ENCODE results near the gene RFTN1.

Gene RFTN1

GRCh38 chr3:16406166-16406565 is 107.3 kb downstream of the RFTN1 start:
- no peak for DNase-seq (ENCODE audit: low spot score)

DNA sequence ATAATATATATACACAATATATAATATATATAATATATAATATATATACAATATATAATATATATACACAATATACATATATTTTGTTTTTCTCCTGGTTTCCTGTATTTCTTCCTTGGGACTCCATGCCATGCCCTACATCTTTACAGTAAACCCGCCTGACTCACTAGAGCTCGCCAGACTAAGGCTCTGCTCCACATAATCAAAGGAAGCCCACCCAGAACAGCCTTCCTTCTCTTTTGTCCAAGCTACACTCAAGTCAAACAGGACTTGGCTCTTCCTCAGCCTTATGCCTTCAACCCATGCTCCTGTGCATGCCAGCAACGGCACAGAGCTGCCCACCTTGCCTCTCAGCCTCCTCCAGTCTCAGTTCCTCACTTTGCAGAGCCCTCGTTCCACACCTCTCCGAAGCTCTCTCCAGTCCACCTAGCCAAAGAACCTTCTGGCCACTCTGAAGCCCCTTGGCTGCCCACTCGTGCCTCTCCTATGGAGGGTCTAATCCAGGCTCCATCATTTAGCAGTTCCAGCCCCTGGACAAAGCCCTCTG is 109.1 kb downstream of the RFTN1 start:
- DNase-seq (ENCODE audit: low spot score): no peak

DNA sequence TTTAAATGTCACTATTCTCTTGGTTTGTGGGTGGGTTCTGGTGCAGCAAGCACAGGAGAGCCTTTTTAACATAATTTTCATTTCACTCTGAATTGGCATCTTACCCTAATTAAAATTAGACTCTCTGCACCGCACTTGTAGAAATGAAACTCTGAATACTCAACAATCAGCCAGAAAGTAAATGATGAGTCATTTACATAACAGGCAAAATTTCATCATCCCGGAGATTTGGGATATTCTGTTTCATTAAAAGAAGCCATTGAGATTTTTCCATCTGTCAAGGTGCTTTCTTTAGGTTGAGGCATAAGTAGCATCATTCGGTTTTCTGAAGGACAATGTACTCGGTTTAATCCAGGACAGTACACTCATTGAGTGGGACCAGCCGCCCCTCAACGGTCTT is 111.0 kb downstream of the RFTN1 start:
- DNase-seq (ENCODE audit: low spot score): no peak

DNA sequence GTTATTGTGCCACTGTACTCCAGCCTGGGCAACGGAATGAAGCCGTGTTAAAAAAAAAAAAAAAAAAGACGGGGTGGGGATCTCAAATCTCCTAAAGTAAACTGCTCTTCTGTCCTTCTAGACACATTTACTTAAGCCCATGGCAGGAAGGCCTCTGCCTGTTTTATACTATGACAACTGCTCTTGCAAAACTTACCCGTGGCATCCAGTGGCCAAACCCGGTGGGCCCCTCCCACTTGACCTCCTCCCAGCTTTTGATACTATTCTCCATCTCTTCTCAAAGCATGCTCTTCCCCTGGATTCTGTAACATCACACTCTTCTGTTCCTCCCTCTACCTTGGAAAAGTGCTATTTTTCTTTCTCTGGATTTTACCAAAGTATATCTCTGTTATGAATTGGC is 112.2 kb downstream of the RFTN1 start:
- DNase-seq (ENCODE audit: low spot score): no peak

DNA sequence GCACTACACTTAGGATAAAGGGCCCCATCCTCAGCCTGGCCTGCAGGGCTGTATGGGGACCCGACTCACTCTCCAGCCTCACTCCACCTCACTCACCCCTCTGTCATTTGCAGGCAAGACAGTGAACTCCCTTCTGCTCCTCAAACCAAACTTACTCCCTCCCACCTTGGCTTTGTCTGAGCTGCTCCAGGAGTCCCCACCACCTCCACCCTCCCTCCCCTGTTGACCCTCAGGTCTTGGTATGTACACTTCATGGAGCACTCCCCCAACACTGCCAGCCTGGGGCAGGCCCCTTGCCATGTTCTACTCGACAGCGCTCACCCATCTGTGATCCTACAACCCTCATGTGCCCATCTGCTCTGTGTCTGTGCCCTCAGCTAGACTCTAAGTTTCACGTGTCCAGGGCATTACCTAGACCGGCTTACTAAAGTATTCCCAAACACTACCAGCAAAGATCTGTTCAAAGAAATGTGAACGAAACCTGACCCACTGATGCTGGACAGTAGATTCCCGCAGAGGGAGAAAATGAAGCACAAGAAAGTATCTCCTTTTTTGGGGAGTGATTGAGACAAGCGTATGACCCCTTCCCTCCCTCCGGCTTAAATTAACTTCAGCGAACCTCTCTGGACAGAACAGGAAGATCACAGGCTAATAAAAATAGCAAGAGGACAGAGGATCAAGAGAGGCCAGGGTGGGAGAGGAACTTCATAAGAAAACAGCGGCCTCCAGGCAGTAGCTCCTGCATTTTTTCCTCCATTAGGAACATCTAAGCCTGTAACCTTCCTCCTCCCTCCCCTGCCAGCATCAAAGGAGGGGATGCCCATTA is 113.2 kb downstream of the RFTN1 start:
- no peak for DNase-seq (ENCODE audit: low spot score)

- no peak for DNase-seq (ENCODE audit: low spot score)
Measured at GRCh38 chr3:16399473-16399872, 114.0 kb downstream of the RFTN1 start.

- no peak for DNase-seq (ENCODE audit: low spot score)
Measured at GRCh38 chr3:16398648-16399047, 114.9 kb downstream of the RFTN1 start.

GRCh38 chr3:16396202-16396601 is 117.3 kb downstream of the RFTN1 start:
- no peak for DNase-seq (ENCODE audit: low spot score)

GRCh38 chr3:16395212-16395611 is 118.3 kb downstream of the RFTN1 start:
- DNase-seq (ENCODE audit: low spot score): no peak

DNA sequence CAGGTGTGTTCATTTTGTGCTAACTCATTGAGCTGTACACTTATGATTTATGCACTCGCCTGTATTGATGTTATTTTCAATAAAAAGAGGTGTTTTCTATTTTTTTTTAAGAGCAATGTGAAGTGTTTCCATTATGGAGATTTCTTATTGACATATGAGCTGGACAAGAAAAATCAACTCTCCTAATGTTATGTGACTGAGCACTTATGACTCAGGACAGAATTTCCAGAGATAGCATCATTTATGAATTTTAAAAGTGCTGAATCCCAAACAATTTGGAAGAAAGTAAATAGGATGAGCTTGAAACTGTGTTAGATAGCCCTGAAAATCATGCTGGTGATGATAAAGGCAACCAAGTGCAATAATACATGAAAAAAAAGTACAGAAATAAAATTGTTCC is 118.9 kb downstream of the RFTN1 start:
- no peak for DNase-seq (ENCODE audit: low spot score)

- DNase-seq (ENCODE audit: low spot score): no peak
Measured at GRCh38 chr3:16392717-16393116, 120.8 kb downstream of the RFTN1 start.

DNA sequence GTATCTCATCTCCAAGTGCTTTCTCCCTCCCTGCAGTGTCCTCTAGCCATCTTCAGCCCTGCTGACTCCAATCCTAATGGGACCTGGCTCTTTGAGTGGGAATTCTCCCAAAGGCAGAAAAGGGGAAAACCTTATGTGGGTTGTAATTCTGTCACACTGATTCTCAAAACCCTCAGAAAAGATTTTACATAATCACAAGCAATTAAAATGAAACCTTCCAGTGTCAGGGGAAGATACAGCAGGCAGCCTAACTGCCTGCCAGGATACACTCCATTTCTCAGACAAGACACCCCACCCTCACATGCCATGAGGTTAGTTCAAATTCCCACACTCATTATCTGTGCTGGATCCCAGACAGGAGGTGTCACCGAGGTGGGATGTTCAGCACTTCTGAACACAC is 121.4 kb downstream of the RFTN1 start:
- no peak for DNase-seq (ENCODE audit: low spot score)

DNA sequence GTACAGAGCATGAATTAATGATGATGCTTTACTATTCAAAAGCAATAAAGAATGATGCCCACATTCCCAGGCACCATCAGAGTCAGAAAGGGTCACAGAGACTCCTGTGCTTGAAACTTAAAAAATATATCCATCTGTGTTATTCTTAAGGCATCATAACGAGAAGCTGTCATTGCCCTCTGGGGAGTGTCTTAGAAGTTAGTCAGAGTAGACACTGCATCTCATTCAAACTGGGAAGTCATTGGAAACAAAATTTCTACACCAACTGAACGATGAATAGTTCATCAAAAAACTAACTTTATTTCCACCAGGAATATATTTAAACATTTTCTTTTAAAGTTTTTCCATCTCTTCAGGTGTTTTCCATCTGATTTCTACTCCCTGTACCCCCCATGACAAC is 122.9 kb downstream of the RFTN1 start:
- DNase-seq (ENCODE audit: low spot score): no peak

DNA sequence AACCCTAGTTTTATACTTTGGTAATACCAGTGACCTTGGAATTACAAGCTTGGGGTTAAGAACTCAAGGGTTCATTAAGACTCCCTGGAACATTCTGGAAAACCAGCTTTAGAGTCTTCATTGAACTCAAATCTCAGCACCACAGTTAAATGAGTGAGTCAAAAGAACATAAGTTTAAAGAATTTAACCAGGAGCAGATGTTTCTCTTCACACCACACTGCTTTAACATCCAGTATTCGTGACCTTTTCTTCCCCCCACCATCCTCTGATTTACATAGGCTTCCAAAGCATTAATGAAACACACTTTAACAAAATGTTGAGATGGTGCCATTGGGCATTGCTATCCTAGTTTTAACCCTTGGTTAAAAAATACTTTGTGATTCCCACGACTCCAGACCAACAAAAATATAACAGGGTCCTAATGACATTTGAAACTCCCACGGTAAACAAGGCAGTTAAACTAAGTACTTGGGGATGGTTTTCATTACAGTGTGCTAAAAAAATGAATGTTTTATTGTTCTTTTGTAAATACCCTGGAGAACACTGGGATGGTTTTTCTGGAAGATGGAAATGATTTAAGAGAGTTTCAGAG is 124.6 kb downstream of the RFTN1 start:
- DNase-seq (ENCODE audit: low spot score): no peak

DNA sequence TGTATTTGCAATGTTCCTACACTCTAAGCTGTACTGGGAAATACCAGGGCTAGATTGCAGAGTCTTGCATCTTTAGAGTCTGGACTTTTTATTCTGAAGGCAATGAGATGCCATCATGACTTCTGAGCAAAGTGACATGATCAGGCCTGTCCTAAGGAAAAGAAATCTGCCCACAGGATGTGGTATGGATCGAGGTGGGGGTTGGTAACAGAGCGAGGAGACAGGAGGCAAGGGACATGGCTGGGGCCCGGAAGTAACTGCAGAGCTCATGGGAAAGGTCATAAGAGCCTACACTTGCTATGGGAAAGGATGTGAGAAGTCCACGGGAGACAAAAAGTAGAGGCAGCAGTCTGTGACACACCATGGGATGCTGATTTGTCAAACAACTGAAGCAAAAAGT is 126.9 kb downstream of the RFTN1 start:
- DNase-seq (ENCODE audit: low spot score): no peak

DNA sequence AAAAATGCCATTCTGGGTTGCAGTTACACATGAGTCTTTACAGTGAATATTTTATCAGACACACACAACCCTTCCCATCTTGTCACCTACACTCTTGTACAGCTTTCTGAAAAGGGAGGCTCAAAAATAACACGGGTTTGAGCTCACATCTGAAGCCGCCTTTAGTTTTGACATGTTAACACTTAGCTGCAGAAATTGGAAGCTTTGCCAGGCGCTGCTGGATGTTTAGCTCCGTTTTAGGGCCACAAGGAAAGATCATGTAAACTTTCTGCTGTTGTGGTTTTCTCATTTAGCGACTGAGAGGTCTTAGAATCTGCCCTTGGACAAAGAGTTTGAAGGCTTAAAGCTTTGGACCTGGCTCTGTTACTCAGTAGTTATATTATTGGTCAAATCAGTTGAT is 128.3 kb downstream of the RFTN1 start:
- DNase-seq (ENCODE audit: low spot score): no peak

GRCh38 chr3:16383864-16384263 is 129.6 kb downstream of the RFTN1 start:
- DNase-seq (ENCODE audit: low spot score): no peak

DNA sequence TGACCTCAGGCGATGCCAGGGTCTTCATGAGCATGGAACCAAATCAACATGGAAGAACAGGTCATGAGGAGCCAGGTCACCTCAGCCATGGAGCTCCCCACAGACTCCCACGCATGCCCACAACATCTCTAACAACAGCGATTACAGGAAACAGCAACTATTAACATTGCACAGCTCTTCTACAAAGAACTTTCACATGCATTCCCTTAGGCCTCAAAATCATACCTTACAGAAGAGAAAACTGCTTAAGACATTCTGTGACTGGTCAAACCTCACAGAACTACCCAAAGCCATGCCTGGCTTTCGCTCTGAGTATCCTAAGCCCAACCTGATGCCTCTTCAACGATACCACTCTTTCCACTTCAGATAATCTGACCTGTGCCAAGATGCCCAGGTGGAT is 130.7 kb downstream of the RFTN1 start:
- no peak for DNase-seq (ENCODE audit: low spot score)

DNA sequence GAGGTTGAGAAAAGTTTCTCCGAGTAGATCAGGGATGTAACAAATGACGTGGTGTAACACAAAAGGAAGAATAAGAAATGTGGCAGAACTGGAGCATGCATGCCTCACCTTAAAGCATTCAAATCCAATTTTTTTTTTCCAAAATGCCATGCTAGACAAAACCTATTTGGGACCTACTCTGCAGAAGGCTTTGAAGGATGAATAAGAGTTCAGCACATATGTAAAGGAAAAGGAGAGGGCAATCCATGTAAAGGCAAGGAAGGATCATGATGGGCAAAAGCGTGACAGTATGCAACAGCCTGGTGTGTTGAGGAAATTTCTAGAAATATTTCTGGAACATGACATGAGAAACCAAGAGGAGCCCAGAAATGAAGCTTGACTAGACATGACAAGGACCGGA is 132.1 kb downstream of the RFTN1 start:
- DNase-seq (ENCODE audit: low spot score): no peak

DNA sequence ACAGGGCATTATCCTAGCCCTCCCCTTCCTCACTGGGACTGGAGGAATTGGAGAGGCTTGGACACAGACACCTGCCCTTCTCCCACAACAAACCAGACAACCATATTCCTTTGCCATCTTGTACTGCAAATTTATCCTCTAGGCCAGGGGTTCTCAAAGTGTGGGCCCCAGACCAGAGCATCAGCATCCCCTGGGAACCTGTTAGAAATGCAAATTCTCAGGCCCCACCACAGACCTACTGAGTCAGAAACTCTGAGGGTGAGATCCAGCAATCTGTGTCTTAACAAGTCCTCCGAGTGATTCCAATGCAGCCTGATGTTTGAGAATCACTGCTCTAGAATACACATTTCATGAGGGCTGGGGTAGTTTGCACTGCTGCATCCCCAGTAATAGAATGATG is 133.1 kb downstream of the RFTN1 start:
- no peak for DNase-seq (ENCODE audit: low spot score)

DNA sequence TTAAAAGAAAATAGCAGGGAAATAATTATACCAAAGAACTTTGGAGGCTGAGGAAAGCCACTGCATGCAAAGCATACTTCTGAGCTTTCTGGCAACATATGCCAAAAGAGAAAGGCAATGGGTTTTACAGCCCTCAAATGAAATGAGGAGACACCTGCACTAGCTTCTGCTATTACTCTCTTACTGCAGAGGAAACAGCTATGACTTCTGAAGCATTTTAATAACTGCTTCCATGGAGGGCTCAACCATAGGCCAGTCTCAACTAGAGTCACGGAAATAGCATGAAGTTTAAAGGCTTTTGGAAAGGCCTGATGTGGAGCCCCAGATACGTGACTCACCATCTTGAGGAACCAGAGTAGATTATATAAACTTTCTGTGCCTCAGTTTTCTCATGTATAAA is 133.7 kb downstream of the RFTN1 start:
- no peak for DNase-seq (ENCODE audit: low spot score)

DNA sequence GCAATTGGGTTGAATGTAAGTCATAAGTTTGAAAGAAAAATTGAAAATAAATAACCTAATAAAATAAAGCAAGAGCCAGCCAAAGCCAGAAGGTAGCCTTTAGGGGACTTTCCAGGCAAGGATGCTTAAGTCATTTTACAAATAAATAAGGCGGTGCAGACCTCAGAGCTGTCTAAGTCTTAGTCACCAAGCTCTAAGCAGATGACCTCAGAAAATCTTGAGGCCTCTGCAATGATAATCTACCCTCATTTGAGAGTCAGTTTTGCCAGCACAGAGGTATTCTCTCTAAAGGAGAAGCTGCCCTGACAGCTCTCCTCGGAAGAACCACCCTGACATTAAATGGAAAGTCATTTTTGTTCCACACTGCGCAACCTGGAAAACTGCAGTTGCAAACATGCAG is 134.6 kb downstream of the RFTN1 start:
- DNase-seq (ENCODE audit: low spot score): peak; percentile 59

- DNase-seq (ENCODE audit: low spot score): no peak
Measured at GRCh38 chr3:16378415-16378814, 135.1 kb downstream of the RFTN1 start.

DNA sequence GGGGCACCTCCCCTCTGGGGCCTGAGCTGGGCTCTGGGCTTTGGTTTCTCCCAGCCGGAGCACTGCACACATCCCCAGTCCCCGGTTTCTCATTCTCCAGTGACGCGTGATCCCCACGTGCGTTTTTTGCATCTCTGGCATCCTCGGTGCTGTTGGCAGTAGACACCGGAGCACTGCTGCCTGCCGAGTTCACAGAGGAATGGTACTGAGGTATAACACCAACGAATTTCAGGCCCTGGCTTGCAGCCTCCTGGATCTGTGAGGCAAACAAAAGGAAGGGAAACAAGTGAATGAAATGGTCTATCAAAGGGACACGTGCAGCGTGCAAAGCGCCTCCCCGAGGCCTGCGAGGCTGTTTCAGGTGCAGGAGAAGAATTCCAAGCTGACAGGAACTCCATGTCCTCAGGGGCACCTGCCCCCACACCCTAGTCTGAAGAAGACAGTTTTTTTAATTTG is 135.6 kb downstream of the RFTN1 start:
- DNase-seq (ENCODE audit: low spot score): no peak
